Thyroid gland (tissue), 4 donors: Measurements from ENCODE around the gene SIPA1L3. TPM values are rescaled to one million over a fixed set of nuclear protein-coding genes. Genes with fewer than 3 reads are reported as not detected.

ENCODE experiments used
- DNase-seq, 2 donors: peaks; one replicate each; pipeline ENCODE4 v3.0.0-alpha.2; 2019
- H3K27ac ChIP-seq, 3 donors: fragments of 200-600 bp; sonication (generic); 1 replicate in 2 of 3; 2 replicates in 1 of 3; pipeline ENCODE4 v1.5.1; 2016 to 2019; ENCODE audit warnings: mild to moderate bottlenecking in 1 of 3, moderate library complexity in 1 of 3
- H3K27me3 ChIP-seq: fragments of 200-600 bp; sonication (generic); one replicate; pipeline ENCODE4 v1.5.1; 2019
- H3K36me3 ChIP-seq, 2 donors: fragments of 200-600 bp; sonication (generic); one replicate each; pipeline ENCODE4 v1.5.1; 2016 to 2019
- H3K4me1 ChIP-seq, 2 donors: fragments of 200-600 bp; sonication (generic); one replicate each; pipeline ENCODE4 v1.5.1; 2017 to 2019
- H3K4me3 ChIP-seq, 3 donors: fragments of 200-600 bp; sonication (generic); replicated peaks in 1 of 3; 1 replicate in 2 of 3; 2 replicates in 1 of 3; pipeline ENCODE4 v1.5.1; 2016; ENCODE audit warnings: mild to moderate bottlenecking in 1 of 3
- H3K9me3 ChIP-seq: fragments of 200-600 bp; sonication (generic); one replicate; pipeline ENCODE4 v1.5.1; 2017
- CTCF ChIP-seq, 6 experiments: fragments of 200-600 bp in 3 of 6; fragments of 450-650 bp in 3 of 6; sonication (generic) in 3 of 6; IDR thresholded peaks; one replicate each; pipeline ENCODE4 v1.5.1; 2016 to 2019; ENCODE audit warnings: antibody characterized with exemption in 6 of 6, mild to moderate bottlenecking in 2 of 6, inconsistent platforms in 1 of 6, moderate library complexity in 1 of 6
- POLR2A ChIP-seq, 2 donors: fragments of 450-650 bp; IDR thresholded peaks; one replicate each; pipeline ENCODE4 v1.6.1; 2017; ENCODE audit warnings: antibody characterized with exemption in 2 of 2, mild to moderate bottlenecking in 2 of 2, moderate library complexity in 1 of 2
- WGBS, 2 donors: methylation state at CpG; one replicate each; pipeline ENCODE4 v1.1.5; 2017; 5-methylcytosine and 5-hydroxymethylcytosine counted together
- intact Hi-C: fragments of 100-400 bp; cut with DNase I; formaldehyde crosslinking; loops from one replicate; pipeline ENCODE4 v1.15.1; 2023
- total RNA-seq, 4 donors: library from RNA; depleted of rRNA; stranded (reverse); fragments of >200 nt; gene quantifications; one replicate each; pipeline ENCODE4 v1.2.3, GENCODE V29; 2016

The SIPA1L3 gene
- total RNA-seq, 4 donors from 2014 or later, result 39.4 to 130 (median 116) TPM

GRCh38 chr19:38044267-38045111, 137.5 kb downstream of the SIPA1L3 start:
- H3K27ac ChIP-seq, result no peak overlapping the region

GRCh38 chr19:38045554-38046253, 138.7 kb downstream of the SIPA1L3 start:
- intact Hi-C loops, result no loop called here
- 89% methylated on average over 15 of the region's 15 CpGs for WGBS, 2 donors
- H3K27ac ChIP-seq, result no peak overlapping the region
- no peak for DNase-seq
- H3K4me1 ChIP-seq, result no peaks in the 10 kb centered on the region
- no peaks in the 10 kb centered on the region for H3K27me3 ChIP-seq
- no peaks in the 10 kb centered on the region for H3K9me3 ChIP-seq
- TF ChIP-seq POLR2A (IDR thresholded peaks at IDR 0.05) (no peak), CTCF (IDR thresholded peaks at IDR 0.05) (no peak)
- no peak overlapping the region for H3K4me3 ChIP-seq
- no peaks in the 10 kb centered on the region for H3K36me3 ChIP-seq

More at GRCh38 chr19:38044267-38045111, 137.5 kb downstream of the SIPA1L3 start:
- H3K36me3 ChIP-seq, result no peaks in the 10 kb centered on the region
- no peak for DNase-seq
- H3K9me3 ChIP-seq, result no peaks in the 10 kb centered on the region
- H3K4me3 ChIP-seq, result no peak overlapping the region
- intact Hi-C loops, result no loop called here
- 94 to 95% methylated on average over 16 of the region's 16 CpGs for WGBS, 2 donors
- TF ChIP-seq POLR2A (IDR thresholded peaks at IDR 0.05), result no peak
- TF ChIP-seq CTCF (IDR thresholded peaks at IDR 0.05), result no peak
- no peaks in the 10 kb centered on the region for H3K27me3 ChIP-seq
- no peaks in the 10 kb centered on the region for H3K4me1 ChIP-seq

GRCh38 chr19:38046254-38047048, 139.4 kb downstream of the SIPA1L3 start:
- H3K4me1 ChIP-seq, result no peaks in the 10 kb centered on the region

GRCh38 chr19:38047049-38047438, 140.0 kb downstream of the SIPA1L3 start:
- no peaks in the 10 kb centered on the region for H3K9me3 ChIP-seq
- no peaks in the 10 kb centered on the region for H3K36me3 ChIP-seq
- no peak for DNase-seq
- intact Hi-C loops, result no loop called here
- 94 to 98% methylated on average over 8 of the region's 8 CpGs for WGBS, 2 donors
- TF ChIP-seq CTCF (IDR thresholded peaks at IDR 0.05), result no peak
- TF ChIP-seq POLR2A (IDR thresholded peaks at IDR 0.05), result no peak
- no peaks in the 10 kb centered on the region for H3K27me3 ChIP-seq
- no peak overlapping the region for H3K4me3 ChIP-seq
- H3K4me1 ChIP-seq, result no peaks in the 10 kb centered on the region
- H3K27ac ChIP-seq, result no peak overlapping the region

More at GRCh38 chr19:38046254-38047048, 139.4 kb downstream of the SIPA1L3 start:
- WGBS, 2 donors, result 85 to 87% methylated on average over 14 to 18 of the region's 21 CpGs
- Histone ChIP-seq H3K27ac (no peak overlapping the region), H3K36me3 (no peaks in the 10 kb centered on the region), H3K9me3 (no peaks in the 10 kb centered on the region), H3K4me3 (no peak overlapping the region), H3K27me3 (no peaks in the 10 kb centered on the region)
- DNase-seq, result no peak
- TF ChIP-seq POLR2A (IDR thresholded peaks at IDR 0.05), result no peak
- no peak for TF ChIP-seq CTCF (IDR thresholded peaks at IDR 0.05)
- intact Hi-C loops, result no loop called here
